K562 (cell line): ENCODE data around the gene PPP6R1. TPM values are rescaled to one million over a fixed set of nuclear protein-coding genes. Genes with fewer than 3 reads are reported as not detected.

Source experiments
- BCL6 ChIP-seq: fragments of 250-450 bp; sonication (Bioruptor Pico); IDR thresholded peaks from 2 replicates; pipeline ENCODE4 v1.4.0; 2020
- CCNT2 ChIP-seq: IDR thresholded peaks from 2 replicates; pipeline ENCODE4 v1.6.1; 2011; ENCODE audit warnings: borderline replicate concordance, low read depth, mild to moderate bottlenecking, moderate library complexity, mixed read lengths, low read length; ENCODE audit not compliant: insufficient read length; ENCODE audit errors: extremely low read depth
- KAT7 ChIP-seq: sonication (generic); formaldehyde crosslinking; IDR thresholded peaks from 2 replicates; pipeline ENCODE4 v1.8.0; 2022; ENCODE audit warnings: missing genetic modification reagents, mild to moderate bottlenecking, borderline replicate concordance
- REST ChIP-seq, 2 experiments: fragments of 450-650 bp; formaldehyde crosslinking in 1 of 2; IDR thresholded peaks; 2 replicates each; pipeline versions ENCODE4 v1.4.0 to v1.6.1; 2014 to 2020; ENCODE audit warnings: mild to moderate bottlenecking in 2 of 2, borderline replicate concordance in 1 of 2, low read depth in 1 of 2
- THRAP3 ChIP-seq: fragments of 450-650 bp; IDR thresholded peaks from 2 replicates; pipeline ENCODE4 v1.6.1; 2016; ENCODE audit warnings: mild to moderate bottlenecking, inconsistent platforms, borderline replicate concordance
- polyA plus RNA-seq, 8 experiments: library from polyadenylated mRNA; depleted of rRNA in 4 of 8; stranded (reverse) in 5 of 8; unstranded in 3 of 8; fragments of >200 nt; fragmentation: Nextera tagmentation in 2 of 8; fragmentation: Illumina TruSeq in 1 of 8; extraction: Ambion mirVana in 2 of 8; extraction: Trizol in 1 of 8; gene quantifications; 2 replicates each; pipeline versions ENCODE4 v1.2.1 to v1.2.3, GENCODE V29; 2011 to 2014; ENCODE audit warnings: inconsistent platforms in 1 of 8, missing spikeins in 1 of 8
- total RNA-seq, 7 experiments: library from RNA; depleted of rRNA in 6 of 7; stranded (reverse); fragments of >200 nt in 6 of 7; fragmentation: Illumina TruSeq in 2 of 7; extraction: Trizol in 2 of 7; gene quantifications; 2 replicates each; pipeline versions ENCODE4 v1.2.1 to v1.2.3, GENCODE V29; 2011 to 2021; ENCODE audit warnings: low replicate concordance in 1 of 7
- TF ChIP-seq, protein P1 (sequence below): sonication (generic); formaldehyde crosslinking; IDR thresholded peaks from 2 replicates; pipeline ENCODE4 v1.8.0; 2023; ENCODE audit warnings: missing genetic modification reagents, mild to moderate bottlenecking, borderline replicate concordance
- TF ChIP-seq, protein P2 (sequence below): fragments of 250-450 bp; sonication (Bioruptor Pico); IDR thresholded peaks from 2 replicates; pipeline ENCODE4 v1.5.0; 2021; ENCODE audit warnings: mild to moderate bottlenecking, borderline replicate concordance

Gene PPP6R1
- total and polyA plus RNA-seq, 9 of the 15 experiments (the other 6 are each of a cell fraction or from before 2014, with no cell fraction given) = 0.48 to 135 (median 37.2) TPM

DNA sequence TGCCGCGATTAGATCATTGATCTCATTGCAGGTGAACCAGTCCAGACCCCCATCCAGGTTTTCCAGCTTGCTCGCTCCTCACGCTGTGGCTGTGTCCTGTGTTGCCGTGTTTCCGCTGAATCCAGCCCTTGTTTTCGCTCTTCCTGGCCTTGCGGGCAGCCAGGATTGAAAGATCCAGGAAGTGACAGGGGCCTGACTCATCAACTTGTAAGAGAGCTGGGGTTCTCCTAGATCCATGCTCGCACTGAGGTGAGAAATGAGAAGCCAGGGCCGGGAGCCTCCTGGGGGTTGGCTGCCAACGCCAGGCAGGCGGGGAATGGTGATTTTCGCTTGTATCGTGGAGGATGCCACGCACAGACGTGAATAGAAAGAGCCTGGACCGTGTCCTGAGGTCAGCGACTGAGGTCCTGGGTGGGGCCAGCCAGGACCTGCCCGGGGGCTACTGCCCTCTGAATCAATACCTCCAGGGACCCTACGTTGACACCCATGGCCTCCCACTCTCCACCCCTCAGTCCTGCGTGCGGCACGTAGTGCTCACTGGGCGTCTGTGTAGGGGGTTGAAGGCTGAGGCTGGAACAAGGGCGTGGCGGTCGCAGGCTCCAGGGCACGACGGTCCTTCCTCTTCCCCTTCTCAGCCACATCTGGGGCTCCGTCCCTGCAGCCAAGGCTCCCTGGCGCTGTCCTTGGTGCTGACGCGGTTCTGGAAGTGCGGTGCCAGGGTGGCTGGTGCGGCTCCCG lies 42.2 kb downstream of the PPP6R1 start (continued):
- peak; percentile 100 for TF ChIP-seq REST (IDR thresholded peaks at IDR 0.05; ENCODE audit: borderline replicate concordance)
- peak; percentile 99 for TF ChIP-seq REST (CRISPR knock-in tag; IDR thresholded peaks at IDR 0.05; ENCODE audit: low read depth)
- TF ChIP-seq BCL6 = no peak
- TF ChIP-seq, protein P1, sequence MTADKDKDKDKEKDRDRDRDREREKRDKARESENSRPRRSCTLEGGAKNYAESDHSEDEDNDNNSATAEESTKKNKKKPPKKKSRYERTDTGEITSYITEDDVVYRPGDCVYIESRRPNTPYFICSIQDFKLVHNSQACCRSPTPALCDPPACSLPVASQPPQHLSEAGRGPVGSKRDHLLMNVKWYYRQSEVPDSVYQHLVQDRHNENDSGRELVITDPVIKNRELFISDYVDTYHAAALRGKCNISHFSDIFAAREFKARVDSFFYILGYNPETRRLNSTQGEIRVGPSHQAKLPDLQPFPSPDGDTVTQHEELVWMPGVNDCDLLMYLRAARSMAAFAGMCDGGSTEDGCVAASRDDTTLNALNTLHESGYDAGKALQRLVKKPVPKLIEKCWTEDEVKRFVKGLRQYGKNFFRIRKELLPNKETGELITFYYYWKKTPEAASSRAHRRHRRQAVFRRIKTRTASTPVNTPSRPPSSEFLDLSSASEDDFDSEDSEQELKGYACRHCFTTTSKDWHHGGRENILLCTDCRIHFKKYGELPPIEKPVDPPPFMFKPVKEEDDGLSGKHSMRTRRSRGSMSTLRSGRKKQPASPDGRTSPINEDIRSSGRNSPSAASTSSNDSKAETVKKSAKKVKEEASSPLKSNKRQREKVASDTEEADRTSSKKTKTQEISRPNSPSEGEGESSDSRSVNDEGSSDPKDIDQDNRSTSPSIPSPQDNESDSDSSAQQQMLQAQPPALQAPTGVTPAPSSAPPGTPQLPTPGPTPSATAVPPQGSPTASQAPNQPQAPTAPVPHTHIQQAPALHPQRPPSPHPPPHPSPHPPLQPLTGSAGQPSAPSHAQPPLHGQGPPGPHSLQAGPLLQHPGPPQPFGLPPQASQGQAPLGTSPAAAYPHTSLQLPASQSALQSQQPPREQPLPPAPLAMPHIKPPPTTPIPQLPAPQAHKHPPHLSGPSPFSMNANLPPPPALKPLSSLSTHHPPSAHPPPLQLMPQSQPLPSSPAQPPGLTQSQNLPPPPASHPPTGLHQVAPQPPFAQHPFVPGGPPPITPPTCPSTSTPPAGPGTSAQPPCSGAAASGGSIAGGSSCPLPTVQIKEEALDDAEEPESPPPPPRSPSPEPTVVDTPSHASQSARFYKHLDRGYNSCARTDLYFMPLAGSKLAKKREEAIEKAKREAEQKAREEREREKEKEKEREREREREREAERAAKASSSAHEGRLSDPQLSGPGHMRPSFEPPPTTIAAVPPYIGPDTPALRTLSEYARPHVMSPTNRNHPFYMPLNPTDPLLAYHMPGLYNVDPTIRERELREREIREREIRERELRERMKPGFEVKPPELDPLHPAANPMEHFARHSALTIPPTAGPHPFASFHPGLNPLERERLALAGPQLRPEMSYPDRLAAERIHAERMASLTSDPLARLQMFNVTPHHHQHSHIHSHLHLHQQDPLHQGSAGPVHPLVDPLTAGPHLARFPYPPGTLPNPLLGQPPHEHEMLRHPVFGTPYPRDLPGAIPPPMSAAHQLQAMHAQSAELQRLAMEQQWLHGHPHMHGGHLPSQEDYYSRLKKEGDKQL (CRISPR knock-in tag) = peak; percentile 94
- TF ChIP-seq THRAP3 = peak; percentile 98
- TF ChIP-seq, protein P2, sequence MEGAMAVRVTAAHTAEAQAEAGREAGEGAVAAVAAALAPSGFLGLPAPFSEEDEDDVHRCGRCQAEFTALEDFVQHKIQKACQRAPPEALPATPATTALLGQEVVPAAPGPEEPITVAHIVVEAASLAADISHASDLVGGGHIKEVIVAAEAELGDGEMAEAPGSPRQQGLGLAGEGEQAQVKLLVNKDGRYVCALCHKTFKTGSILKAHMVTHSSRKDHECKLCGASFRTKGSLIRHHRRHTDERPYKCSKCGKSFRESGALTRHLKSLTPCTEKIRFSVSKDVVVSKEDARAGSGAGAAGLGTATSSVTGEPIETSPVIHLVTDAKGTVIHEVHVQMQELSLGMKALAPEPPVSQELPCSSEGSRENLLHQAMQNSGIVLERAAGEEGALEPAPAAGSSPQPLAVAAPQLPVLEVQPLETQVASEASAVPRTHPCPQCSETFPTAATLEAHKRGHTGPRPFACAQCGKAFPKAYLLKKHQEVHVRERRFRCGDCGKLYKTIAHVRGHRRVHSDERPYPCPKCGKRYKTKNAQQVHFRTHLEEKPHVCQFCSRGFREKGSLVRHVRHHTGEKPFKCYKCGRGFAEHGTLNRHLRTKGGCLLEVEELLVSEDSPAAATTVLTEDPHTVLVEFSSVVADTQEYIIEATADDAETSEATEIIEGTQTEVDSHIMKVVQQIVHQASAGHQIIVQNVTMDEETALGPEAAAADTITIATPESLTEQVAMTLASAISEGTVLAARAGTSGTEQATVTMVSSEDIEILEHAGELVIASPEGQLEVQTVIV (CRISPR knock-in tag) = no peak
- TF ChIP-seq KAT7 (CRISPR knock-in tag) = peak; percentile 99
- no peak for TF ChIP-seq CCNT2
